Coronary artery (tissue), 2 donors: ENCODE results near the gene CBLB.

Experiments
- DNase-seq: peaks from one replicate; pipeline ENCODE4 v3.0.0-alpha.2; 2017; ENCODE audit warnings: low spot score
- H3K27ac ChIP-seq, 2 donors: fragments of 200-600 bp; sonication (generic); one replicate each; pipeline ENCODE4 v1.5.1; 2016 to 2019
- H3K4me3 ChIP-seq: fragments of 200-600 bp; sonication (generic); 2 replicates; pipeline ENCODE4 v1.5.1; 2016; ENCODE audit warnings: mild to moderate bottlenecking, moderate library complexity
- TF ChIP-seq, protein P1 (sequence below): fragments of 200-600 bp; sonication (generic); IDR thresholded peaks from one replicate; pipeline ENCODE4 v1.5.1; 2019; ENCODE audit warnings: antibody characterized with exemption

CBLB gene

DNA sequence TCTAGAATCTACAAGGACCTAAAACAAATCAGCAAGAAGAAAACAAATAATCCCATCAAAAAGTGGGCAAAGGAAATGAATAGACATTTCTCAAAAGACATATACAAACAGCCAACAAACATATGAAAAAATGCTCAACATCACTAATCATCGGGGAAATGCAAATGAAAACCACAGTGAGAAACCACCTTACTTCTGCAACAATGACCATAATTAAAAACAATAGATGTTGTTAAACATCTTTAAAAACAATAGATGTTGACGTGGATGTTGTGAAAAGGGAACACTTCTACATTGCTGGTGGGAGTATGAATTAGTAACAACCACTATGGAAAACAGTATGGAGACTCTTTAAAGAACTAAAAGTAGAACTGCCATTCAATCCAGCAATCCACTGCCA lies 96.2 kb downstream of the CBLB start:
- TF ChIP-seq, protein P1, sequence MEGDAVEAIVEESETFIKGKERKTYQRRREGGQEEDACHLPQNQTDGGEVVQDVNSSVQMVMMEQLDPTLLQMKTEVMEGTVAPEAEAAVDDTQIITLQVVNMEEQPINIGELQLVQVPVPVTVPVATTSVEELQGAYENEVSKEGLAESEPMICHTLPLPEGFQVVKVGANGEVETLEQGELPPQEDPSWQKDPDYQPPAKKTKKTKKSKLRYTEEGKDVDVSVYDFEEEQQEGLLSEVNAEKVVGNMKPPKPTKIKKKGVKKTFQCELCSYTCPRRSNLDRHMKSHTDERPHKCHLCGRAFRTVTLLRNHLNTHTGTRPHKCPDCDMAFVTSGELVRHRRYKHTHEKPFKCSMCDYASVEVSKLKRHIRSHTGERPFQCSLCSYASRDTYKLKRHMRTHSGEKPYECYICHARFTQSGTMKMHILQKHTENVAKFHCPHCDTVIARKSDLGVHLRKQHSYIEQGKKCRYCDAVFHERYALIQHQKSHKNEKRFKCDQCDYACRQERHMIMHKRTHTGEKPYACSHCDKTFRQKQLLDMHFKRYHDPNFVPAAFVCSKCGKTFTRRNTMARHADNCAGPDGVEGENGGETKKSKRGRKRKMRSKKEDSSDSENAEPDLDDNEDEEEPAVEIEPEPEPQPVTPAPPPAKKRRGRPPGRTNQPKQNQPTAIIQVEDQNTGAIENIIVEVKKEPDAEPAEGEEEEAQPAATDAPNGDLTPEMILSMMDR: no peak
- no peak for DNase-seq
- no peak overlapping the region for H3K27ac ChIP-seq
- no peak overlapping the region for H3K4me3 ChIP-seq

DNA sequence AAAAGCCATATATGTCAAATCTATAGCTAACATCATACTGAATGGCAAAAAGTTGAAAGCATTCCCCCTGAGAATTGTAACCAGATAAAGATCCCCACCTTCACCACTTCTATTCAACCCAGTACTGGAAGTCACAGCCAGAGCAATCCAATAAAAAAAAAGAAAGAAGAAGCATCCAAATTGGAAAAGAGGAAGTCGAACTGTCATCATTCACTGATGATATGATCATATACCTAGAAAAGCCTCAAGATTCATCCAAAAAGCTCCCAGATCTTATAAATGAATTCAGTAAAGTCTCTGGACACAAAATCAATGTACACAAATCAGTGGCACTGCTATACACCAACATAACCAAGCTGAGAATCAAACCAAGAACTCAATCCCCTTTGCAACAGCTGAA lies 97.4 kb downstream of the CBLB start:
- TF ChIP-seq, protein P1: no peak
- Histone ChIP-seq H3K4me3 (no peak overlapping the region), H3K27ac (no peak overlapping the region)
- no peak for DNase-seq

DNA sequence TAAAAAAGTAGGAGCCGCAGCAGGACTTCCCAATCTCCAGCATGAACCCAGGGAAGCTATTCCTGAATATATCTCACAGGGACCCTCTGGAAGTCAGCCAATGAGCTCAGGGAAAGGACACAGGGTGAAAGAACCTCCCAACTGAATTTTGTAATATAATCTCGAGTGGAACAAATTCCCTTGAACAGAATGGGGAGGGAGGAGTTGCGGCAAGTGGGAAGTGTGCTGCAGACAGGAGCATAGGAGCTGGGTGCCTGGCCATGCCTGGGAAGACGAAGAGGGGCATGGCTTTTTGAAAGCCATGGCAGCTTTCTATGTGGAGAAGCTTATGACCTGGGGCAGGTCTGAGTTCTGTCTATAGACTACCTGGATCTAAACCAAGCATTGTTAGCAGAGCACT lies 98.4 kb downstream of the CBLB start:
- no peak for DNase-seq
- Histone ChIP-seq H3K27ac (no peak overlapping the region), H3K4me3 (no peak overlapping the region)
- TF ChIP-seq, protein P1: no peak

DNA sequence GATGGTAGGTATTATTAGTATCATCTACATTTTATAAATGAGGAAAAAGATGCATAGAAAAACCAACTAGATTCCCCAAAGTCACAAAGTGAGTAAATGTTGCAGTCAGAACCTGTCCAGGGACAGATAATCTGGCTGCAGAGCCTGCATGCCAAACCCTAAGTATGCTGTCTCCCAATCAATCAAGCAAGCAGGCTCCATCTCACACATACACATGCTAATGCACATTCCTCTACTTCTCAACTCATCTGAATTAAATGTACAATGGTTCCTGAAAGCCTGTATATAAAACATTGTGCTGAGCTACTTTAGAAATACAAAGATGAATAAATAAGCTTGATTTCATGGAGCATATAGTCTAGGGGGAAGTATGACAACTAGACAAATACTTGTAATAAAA lies 101.0 kb downstream of the CBLB start:
- no peak overlapping the region for H3K4me3 ChIP-seq
- H3K27ac ChIP-seq: no peak overlapping the region
- TF ChIP-seq, protein P1: no peak
- DNase-seq: no peak

DNA sequence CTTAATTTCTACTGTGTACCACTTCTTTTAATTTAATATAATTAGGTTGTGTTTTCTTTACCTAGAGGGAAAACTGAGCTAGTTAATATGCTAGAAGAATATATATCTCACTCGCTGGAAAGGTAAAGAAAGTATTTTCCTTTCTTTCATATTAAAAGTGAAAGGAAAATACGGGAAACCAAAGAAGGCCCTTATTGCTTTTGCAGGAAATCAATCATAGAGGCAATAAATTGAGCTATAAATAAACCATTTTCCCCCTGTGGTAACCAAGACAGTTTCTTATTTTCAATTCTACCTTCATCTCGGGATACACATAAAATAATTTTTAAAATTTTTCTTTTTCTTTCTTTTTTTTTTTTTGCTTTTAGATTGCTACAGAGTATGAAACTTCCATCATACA lies 101.6 kb downstream of the CBLB start:
- TF ChIP-seq, protein P1: no peak
- DNase-seq: no peak
- Histone ChIP-seq H3K27ac (no peak overlapping the region), H3K4me3 (no peak overlapping the region)

DNA sequence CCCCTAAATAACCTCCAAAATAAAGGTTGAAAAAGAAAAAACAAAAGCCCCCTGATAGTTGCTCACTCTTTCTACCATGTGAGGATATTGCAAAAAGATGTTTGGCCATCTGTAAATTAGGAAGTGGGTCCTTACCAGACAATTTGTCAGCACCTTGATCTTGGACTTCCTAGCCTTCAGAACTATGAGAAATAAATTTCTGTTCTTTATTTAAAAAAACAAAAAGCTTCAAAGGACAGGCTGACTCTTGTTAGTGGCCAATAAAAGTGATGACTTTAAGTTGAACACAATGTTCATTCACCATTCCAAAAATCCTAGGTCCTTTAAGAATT lies 103.5 kb downstream of the CBLB start:
- TF ChIP-seq, protein P1: no peak

DNA sequence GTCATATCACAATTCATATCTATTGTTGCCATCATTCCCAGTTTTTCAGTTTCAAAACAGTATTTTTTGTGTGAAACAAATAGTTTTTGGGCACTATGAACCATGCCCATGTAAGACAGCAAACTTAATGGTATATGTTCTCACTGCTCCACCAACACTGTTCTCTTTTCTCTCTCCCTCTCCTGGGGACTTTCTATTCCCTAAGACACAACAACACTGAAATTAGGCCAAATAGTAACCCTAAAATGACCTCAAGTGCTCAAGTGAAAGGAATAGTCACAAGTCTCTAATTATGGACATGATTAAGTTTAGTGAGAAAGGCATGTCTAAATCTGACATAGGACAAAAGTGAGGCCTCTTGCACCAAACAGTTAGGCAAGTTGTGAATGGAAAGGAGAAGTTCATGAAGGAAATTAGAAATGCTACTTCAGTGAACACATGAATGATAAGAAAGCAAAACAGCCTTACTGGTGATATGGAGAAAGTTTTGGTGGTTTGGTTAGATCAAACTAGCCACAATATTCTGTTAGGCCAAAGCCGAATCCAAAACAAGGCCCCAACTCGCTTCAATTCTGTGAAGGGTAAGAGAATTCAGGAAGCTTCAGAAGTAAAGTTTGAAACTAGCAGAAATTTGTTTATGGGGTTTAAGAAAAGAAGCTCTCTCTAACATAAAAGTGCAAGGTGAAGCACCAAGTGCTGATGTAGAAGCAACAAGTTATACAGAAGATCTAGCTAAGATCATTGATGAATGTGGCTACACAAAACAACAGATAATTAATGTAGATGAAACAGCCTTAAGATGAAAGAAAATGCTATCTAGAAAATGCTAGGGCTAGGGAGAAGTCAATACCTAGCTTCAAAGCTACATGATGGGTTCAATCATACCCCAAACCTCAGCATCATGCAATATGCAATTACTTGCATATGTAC lies 104.2 kb downstream of the CBLB start:
- DNase-seq: no peak
- TF ChIP-seq, protein P1: no peak
- H3K27ac ChIP-seq: no peak overlapping the region
- H3K4me3 ChIP-seq: no peak overlapping the region

More for the DNA sequence above, 103.5 kb downstream of the CBLB start:
- Histone ChIP-seq H3K4me3 (no peak overlapping the region), H3K27ac (no peak overlapping the region)
- no peak for DNase-seq
